Stimulated activated CD4-positive, alpha-beta T cell treated with anti-CD3 and anti-CD28 coated beads, TNF-alpha, amount 100 ng/mL, for 48 hours (primary cell): ENCODE measurements around the gene DAGLB.

ENCODE experiments used
- DNase-seq, 3 donors: peaks; one replicate each; pipeline ENCODE4 v3.0.0-alpha.2; 2020; ENCODE audit warnings: low read depth in 3 of 3

The DAGLB gene

DNA sequence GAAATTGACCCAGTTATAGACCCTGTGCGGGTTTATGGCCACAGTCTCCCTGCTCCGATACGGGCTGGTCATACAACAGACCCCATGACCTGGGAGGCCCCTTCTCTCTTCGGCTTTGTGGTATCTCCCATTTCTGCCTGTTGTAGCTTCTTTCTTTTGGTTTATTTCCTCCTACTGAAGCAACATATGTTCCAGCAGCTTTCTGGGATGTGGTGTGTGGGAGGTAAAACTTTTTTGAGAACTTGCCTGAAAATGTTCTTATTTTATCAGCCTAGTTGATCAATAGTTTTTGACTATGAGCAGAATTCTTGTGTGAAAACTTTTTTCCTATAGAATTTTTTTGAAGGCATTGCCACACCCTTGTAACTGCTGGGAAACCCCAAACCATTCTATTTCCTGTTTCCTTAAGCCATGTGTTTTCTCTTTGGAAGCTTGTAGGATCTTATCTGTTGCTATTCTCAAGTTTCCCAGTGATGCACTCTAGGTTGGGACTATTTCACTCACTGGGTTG is 80.0 kb downstream of the DAGLB start:
- DNase-seq: no peak

DNA sequence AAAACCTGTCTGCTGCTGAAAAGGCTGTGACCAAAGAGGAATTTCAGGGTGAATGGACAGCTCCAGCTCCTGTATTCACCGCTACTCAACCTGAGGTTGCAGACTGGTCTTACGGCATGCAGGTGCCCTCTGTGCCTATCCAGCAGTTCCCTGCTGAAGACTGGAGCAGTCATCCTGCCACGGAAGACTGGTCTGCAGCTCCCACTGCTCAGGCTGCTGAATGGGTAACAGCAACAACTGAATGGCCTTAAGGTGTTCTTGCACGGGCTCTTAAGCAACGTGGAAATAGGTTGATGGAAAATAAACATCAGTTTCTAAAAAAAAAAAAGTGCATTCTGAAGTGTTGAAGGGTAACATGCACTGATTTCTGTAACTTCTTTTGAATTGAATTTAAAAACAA is 82.3 kb downstream of the DAGLB start:
- DNase-seq: no peak

DNA sequence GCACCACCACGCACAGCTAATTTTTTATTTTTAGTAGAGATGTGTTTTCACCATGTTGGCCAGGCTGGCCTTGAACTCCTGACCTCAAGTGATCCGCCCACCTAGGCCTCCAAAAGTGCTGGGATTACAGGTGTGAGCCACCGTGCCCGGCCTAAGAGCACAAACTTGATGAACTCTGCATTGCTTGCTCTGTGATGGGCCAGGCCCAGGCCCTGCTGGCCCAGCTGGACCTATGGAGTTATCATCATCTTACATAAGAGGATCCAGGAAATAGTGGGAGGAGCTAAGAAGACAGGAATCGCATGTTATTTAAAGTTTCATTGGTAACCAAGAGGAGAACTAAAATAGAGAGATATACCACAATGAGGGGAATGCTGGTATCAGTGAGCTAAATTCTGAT is 86.9 kb downstream of the DAGLB start:
- no peak for DNase-seq

DNA sequence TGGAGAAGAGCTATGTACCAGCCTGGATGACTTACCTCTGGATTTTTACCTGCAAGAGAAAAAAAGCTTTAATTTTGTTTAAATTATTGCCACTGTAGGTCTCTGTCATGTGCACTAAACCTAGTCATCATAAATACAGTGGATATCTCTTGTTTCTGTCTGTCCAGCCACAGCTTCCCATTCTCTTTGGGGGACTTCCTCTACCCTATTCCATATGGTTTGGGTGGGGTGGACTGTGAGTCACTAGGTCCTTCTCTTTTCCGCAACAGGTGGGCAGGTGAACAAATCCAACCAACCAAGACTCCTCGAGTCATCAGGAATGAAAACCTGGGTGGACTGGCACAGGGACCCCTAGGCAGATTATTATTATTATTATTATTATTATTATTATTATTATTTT is 88.0 kb downstream of the DAGLB start:
- no peak for DNase-seq
